ENCODE results near the gene TMEM181.
"Not testable (repeated sequence)": the region's sequence is repeated elsewhere in the genome, so short reads cannot be mapped to it uniquely, and the experiment has no call there.

The TMEM181 gene

DNA sequence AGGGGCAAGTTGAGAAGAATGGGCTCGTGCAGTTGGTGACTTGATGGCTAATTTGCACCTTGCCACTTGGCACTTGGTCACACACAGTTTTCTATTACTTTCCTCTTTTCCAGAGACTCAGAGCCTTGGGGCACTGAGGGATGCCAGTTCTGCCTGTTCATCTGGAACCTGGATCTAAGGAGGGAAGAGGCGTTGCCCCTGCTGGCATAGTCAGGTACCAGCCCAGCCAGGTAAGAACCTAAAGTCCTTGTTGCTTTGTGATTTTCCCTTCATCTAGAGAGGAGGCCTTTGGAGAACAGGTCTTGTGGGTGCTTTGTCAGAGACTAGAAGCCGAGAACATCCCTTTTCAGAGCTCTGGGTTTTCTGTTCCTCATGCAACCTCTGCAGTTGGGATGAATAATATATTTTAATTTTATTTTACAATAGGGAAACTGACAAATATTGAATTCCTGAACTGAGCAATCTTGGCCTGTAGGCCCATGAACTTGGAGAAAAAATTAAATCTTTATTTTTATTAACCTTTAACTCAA, 101.3 kb downstream of the TMEM181 start:
- DNase-seq (ENCODE audit: low spot score) = no peak

DNA sequence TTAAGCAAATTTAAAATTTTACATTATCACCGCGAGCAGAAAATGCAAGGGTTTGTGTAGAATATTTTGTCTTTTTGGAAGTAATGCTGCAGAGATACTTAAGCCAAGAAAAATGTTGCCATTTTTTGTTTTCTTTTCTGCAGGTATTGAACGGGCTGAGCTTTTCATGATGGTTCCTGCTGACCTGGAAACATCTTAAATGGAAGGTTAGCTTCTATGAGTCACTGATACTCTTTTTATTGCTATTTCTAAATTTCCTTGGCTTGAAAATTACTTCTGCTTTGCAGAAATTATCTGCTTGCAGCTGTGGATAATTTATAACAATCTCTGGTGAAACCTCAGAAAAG, 102.7 kb downstream of the TMEM181 start:
- DNase-seq (ENCODE audit: low spot score) = no peak

DNA sequence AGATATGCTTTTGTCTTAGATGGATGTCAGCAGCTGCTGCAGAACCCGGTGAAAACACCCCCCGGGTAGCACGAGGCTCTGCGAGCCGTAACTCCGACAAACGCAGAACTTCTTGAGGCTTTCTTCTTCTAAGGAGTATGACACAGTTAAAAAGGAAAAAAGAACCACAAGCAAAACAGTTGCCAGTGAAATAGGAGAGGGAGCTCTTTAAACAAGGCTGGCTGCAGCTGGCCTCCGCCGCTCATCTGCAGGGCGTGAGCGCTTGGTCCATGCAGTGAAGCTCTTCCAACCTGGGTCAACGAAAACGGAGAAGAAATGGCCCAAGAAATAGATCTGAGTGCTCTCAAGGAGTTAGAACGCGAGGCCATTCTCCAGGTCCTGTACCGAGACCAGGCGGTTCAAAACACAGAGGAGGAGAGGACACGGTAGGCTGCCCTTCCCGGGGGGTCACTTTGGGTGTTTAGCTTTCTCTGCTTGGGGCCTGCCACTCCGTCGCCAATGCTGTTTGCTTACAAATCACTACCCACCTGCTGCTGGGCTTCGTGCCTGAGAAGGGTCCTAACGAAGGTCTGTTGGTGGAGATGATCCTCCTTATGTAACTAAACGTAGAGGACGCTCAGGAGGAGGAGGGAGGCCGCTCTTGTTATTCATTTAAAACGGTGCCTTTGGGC, 103.2 kb downstream of the TMEM181 start:
- DNase-seq (ENCODE audit: low spot score) = no peak

DNA sequence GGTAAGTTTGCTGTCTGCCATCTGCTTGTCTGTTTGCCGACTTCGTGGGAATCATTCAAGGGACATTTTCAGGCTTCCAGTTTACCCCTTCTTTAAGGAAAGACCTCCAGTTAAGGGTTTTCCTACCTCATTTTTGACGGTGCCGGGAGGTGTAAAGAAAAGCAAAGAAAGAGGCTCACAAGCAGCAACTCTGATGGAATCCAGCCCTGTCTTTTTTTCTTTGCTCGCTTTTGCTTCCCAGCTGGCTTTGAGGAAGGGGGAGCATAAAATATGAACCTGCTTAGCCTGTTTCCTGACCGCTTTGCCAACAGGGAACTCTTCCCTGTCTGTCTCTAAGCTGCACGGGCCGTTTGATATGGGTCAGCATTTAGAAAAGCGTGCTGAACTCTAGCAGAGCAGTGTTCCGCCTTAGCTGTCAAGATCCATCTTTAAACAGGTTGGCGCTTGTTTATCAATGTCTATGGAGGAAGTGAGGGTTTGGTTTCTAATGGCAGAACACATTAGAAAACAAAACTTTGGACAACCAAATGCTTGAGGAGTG, 103.8 kb downstream of the TMEM181 start:
- DNase-seq (ENCODE audit: low spot score) = no peak

DNA sequence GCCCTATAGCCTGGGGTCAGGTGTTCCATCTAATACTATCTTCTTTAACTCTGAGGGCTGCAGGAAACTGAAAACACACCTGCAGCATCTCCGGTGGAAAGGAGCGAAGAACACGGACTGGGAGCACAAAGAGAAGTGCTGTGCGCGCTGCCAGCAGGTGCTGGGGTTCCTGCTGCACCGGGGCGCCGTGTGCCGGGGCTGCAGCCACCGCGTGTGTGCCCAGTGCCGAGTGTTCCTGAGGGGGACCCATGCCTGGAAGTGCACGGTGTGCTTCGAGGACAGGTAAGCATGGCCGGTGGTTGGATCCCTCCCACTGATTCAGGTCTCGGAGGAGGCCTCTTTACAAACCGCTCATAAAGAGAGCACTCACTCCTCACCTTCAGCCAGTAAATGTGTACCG, 105.4 kb downstream of the TMEM181 start:
- DNase-seq (ENCODE audit: low spot score) = no peak

DNA sequence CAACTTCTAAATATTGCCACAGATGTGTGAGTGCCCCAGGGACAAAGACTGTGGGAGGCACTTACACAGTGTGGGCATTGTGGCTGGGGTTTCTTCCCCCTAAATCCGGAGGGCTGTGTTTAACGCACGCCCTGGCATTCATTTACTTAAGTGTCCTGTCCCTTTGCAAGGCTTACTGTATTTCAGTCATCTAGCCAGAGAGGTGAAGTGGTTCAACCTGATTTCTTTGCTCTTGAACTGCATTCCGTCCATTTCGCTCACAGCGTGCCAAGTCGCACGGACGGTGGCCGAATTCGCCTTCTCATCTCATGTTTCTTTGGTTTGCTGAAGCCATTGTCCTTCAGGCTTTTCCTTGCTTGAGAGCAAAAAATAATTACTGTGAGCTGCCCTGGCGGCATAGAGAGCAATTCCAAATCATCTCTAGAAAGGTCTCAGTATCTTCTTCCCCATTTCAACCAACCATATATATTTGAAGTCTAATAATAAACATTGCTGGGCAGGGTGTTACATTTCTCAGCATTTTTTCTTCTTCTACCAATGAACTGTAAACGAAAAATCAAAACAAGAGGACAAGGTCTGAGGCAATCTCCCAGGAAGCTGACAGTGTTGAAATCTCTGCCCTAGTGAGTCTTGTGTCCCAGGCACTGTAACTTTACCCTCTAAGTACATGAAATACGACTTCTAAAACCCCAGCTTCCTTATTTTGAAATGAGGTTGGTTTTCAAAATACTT, 106.9 kb downstream of the TMEM181 start:
- DNase-seq (ENCODE audit: low spot score) = no peak

DNA sequence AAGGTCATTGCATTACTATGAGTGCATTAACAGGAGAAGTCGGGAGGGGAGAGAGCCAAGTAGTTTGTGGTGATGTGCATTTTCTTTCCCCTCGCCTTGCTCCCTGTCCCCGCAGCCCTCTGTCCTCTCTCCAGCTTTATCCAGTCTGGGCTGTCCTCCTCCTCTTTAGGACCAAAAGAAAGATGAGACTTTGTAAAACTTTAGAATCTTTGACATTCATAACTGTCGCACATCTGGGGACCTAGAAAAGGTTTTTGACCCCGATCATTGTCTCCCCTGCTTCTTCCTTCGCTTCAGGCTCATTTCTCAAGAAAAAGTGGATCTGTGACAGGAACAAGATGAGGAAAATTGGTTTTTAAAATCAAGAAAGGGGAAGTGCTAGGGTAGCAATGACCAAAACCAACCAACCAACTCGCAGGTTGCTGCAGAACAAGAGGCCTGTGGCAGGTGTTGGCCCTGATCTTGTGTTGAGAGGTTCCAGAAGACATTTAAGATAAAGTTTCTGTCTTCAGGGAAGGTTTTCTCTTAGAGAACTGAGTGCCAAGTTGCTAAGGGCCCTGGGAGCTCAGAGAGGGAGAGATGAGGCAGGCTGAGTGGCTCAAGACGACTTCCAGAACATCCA, 107.6 kb downstream of the TMEM181 start:
- no peak for DNase-seq (ENCODE audit: low spot score)

DNA sequence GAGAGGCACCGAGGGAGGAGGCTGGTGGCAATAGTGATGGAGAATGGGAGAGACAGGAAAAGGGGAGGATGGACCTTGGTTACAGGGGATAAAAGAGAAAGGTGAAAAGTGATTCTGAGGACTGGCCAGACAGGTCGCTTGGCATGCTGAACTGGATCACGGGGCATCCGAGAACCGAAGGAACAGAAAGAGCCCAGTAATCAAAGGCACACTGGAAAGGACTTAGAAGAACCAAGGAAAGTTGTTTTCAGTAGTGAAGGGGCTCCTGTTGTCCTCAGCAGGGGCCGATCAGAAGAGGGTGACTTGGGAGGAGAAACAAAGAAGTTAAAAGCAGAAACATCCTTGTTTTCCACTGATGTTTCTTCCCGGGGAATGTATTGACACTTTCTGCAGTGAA, 108.8 kb downstream of the TMEM181 start:
- DNase-seq (ENCODE audit: low spot score) = no peak

DNA sequence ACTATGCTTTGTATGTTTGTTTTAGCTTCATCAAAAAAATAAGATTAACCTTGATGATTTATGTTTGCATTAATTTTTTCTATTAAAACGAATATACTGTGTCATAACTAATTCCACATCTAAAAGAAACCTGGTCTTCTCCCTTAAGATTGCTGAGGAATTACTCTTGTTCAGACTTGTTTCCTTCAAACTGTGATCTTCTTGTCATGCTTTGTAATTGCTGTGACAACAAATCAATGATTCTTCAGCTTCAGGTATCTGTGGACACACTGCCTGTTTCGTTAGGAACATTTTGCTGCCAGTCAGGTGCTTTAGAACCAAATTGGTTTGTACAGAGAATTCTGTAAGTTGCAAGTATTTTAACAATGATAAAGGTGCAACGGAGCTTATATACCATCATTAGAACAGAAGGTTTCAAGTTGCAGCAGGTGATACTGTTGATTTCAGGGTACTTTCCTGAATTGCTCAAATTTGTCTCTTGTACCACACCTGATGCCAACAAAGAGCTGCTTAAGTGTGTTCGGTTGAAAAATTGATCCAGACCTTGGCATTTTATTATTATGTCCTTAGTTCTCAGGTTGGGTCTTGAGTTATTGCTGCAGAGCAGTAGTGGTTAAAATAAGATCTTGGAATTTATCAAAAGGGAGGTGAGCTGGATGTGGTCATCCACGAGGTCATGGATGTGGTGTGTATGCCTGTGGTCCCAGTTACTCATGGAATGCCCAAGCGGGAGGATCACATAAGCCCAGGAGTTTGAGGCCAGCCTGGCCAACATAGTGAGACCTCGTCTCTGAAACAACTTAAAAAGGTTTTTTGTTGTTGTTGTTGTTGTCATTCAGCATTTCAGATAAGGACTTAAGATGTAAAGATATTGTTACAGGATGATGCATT, 109.5 kb downstream of the TMEM181 start:
- DNase-seq (ENCODE audit: low spot score) = no peak

DNA sequence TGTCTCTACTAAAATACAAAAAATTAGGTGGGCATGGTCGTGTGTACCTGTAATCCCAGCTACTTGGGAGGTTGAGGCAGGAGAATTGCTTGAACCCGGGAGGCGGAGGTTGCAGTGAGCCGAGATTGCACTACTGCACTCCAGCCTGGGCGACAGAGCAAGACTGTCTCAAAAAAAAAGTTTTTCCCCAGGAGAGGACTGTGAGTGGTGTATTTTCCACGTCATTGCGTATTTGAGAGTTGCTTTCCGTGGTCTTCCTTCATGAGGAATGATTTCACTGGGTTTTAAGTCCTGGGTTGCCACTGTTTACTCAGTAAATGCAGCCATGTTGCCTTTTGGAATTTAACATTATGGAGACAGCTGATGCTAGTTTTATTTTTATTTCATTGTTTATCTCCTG, 112.2 kb downstream of the TMEM181 start:
- DNase-seq (ENCODE audit: low spot score) = not testable (repeated sequence)

DNA sequence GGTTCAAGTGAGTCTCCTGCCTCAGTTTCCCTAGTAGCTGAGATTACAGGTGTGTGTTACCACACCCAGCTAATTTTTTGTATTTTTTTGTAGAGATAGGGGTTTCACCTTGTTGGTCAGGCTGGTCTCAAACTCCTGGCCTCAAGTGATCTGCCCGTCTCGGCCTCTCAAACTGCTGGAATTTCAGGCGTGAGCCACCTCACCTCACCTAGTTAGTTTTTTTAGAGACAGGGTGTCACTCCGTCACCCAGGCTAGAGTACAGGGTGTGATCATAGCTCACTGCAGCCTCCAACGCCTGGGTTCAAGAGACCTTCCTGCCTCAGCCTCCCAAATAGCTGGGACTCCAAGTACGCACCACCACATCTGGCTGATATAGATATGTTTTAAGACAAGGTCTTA, 112.8 kb downstream of the TMEM181 start:
- no peak for DNase-seq (ENCODE audit: low spot score)

DNA sequence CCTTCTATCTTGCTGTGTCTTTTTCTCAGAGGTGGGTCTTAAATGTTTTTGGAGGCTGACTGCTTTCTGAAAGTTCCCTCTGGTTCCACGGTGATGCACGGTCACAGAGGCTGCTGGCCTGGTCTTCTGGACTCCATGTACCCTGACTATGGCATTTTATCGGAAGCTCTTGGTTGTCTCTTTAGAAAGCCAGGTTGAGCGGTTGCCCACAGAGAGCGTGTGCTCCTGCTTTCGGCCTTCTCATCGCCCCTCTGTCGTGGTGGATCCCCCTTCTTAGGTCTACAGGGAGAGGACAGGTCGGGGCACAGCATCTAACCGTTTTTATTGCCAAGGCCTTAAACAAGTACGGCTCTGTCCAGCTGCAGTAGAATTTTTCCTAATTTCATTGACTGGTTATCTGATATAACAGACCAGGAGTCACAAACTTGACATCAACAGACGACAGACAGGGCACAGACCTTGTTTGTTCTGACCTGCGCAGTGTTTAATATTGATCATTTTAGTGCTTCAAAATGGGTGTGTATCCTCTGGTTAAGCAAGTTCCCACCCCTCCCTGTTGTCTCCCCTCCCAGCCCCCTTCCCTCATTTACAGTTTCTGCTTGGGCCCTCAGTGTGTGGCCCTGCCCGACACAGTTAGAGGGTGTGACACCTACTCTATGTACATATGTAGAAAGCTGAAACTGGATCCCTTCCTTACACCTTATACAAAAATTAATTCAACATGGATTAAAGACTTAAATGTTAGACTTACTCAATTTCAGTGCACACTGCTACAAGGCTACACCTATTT, 114.6 kb downstream of the TMEM181 start:
- DNase-seq (ENCODE audit: low spot score) = no peak

DNA sequence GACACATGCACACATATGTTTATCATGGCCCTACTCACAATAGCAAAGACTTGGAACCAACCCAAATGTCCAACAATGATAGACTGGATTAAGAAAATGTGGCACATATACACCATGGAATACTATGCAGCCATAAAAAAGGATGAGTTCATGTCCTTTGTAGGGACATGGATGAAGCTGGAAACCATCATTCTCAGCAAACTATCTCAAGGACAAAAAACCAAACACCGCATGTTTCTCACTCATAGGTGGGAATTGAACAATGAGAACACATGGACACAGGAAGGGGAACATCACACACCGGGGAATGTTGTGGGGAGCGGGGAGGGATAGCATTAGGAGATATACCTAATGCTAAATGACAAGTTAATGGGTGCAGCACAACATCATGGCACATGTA, 117.2 kb downstream of the TMEM181 start:
- DNase-seq (ENCODE audit: low spot score) = not testable (repeated sequence)

DNA sequence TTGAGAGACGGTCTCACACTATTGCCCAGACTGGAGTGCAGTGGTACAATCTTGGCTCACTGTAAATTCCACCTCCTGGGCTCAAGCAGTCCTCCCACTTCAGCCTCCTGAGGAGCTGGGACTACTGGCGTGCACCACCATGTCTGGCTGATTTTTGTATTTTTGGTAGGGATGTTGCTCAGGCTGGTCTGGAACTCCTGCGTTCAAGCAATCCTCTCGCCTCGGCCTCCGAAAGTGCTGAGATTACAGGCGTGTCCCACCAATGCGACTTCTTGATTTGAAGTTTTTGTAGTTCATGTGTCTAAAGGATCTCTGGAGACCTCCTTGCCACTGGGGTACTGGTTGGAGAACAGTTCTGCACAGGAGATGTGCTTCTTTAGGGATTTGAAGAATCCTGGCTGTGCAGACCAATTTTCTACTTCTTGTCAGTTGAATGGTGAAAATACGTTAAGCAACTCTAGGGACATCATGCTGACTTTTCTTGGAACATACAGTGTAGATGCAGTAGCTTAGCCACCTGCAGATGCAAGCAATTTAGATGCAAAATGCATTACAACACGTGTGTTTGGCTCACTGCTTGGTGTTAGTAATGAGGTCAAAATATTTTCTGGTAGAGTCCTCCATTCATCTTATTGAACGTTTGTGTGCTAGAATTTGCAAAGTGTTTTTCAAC, 118.2 kb downstream of the TMEM181 start:
- DNase-seq (ENCODE audit: low spot score) = no peak

DNA sequence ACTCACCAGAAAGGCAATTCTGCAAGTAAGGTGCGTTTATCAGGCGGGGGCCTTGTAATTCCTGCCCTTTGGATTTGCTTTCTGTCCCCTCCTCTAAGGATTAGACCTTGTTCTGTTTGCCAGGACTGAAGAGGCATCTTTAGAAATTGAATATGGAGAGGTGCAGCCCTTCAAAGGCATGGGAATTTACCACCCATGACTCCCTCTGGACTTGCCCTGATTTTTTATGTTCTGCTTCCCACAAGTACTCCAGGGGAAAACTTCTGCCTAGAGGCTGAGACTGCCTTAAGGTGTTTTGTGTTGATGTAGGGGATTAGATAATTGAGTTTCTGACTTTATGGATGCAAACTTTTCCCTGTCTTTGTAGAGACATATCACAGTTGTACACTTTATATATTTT, 120.1 kb downstream of the TMEM181 start:
- DNase-seq (ENCODE audit: low spot score) = no peak

DNA sequence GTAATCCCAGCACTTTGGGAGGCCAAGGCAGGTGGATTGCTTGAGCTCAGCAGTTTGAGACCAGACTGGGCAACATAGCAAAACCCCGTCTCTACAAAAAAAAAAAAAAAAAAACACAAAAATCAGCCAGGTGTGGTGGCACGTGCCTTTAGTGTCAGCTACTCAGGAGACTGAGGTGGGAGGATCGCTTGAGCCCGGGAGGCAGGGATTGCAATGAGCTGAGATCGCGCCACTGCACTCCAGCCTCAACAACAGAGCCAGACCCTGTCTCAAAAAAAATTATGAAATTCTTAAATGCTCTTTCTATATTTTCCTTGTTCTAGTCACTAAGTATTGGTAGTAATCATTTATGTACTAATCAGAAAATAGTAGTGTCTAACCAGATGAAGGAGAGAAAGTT, 120.6 kb downstream of the TMEM181 start:
- DNase-seq (ENCODE audit: low spot score) = no peak

DNA sequence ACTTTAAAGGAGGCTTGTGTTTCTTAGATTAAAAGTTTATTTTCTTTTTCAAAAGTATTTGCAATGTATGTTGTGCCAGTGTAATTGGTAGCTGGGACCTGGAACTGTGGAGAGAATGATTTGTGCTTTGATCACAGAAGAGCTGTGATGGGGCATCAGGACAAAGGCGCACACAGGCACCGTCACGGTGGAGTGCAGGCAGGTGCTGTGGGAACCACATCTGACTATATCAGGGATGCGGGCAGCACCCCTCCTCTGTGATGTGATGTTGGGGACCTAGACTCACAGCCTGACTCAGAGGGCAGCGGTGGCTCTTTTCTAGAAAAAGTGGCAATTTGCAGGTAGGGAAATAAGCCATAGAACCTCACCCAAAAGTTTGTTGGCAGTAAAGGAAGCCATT, 124.4 kb downstream of the TMEM181 start:
- DNase-seq (ENCODE audit: low spot score) = no peak

DNA sequence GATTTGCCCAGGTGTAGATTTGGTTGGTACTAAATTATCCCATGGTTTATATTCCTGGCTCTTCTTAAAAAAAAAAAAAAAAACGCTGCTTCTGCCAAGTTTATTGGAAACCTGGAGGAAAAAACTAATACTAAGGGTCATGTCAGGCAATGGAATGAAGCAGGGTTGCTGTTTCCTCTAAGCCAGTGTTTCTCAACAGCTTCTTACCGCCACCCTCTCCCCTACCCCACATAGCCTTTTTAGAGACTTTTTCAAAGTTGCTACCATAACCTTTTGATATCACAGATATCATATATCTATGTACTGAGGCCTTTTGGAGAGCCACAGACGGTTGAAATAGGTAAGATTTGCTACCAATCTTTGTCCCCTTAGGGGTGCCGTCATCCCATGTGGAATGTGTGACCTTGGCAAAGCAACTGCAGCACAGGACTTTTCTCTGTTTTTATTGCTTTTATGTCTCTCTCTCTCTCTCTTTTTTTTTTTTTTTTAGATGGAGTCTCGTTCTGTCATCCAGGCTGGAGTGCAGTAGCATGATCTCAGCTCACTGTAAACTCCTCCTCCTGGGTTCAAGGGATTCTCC, 124.9 kb downstream of the TMEM181 start:
- no peak for DNase-seq (ENCODE audit: low spot score)

All from D341Med (cell line).